ENCODE results near the gene SCN9A.

The SCN9A gene

GRCh38 chr2:166156985-166157490, 218.7 kb downstream of the SCN9A start:
- H3K27ac ChIP-seq (ENCODE audit: poor library complexity, severe bottlenecking), result no peak overlapping the region
- no peaks in the 10 kb centered on the region for H3K36me3 ChIP-seq (ENCODE audit: low read depth)
- H3K4me1 ChIP-seq (ENCODE audit: insufficient read depth, poor library complexity, severe bottlenecking), result no peaks in the 10 kb centered on the region
- H3K27me3 ChIP-seq (ENCODE audit: insufficient read depth, poor library complexity, severe bottlenecking), result no peaks in the 10 kb centered on the region
- no peaks in the 10 kb centered on the region for H3K9me3 ChIP-seq (ENCODE audit: severe bottlenecking)
- DNase-seq (ENCODE audit: low spot score) (no peak), ATAC-seq (ENCODE audit: low read depth) (no peak)
- no peak overlapping the region for H3K4me3 ChIP-seq (ENCODE audit: severe bottlenecking)
- no peak for TF ChIP-seq CTCF (IDR thresholded peaks at IDR 0.05; ENCODE audit: poor library complexity, severe bottlenecking)

- H3K27me3 ChIP-seq (ENCODE audit: insufficient read depth, poor library complexity, severe bottlenecking), result no peaks in the 10 kb centered on the region
- H3K36me3 ChIP-seq (ENCODE audit: low read depth), result no peaks in the 10 kb centered on the region
- H3K27ac ChIP-seq (ENCODE audit: poor library complexity, severe bottlenecking), result no peak overlapping the region
- no peak for TF ChIP-seq CTCF (IDR thresholded peaks at IDR 0.05; ENCODE audit: poor library complexity, severe bottlenecking)
- DNase-seq (ENCODE audit: low spot score) (no peak), ATAC-seq (ENCODE audit: low read depth) (no peak)
- H3K4me3 ChIP-seq (ENCODE audit: severe bottlenecking), result no peak overlapping the region
- H3K9me3 ChIP-seq (ENCODE audit: severe bottlenecking), result no peaks in the 10 kb centered on the region
- H3K4me1 ChIP-seq (ENCODE audit: insufficient read depth, poor library complexity, severe bottlenecking), result no peaks in the 10 kb centered on the region
These were observed 220.2 kb downstream of the SCN9A start for GRCh38 chr2:166155589-166155988.

- no peak for TF ChIP-seq CTCF (IDR thresholded peaks at IDR 0.05; ENCODE audit: poor library complexity, severe bottlenecking)
- Histone ChIP-seq H3K36me3 (ENCODE audit: low read depth) (no peaks in the 10 kb centered on the region), H3K27ac (ENCODE audit: poor library complexity, severe bottlenecking) (no peak overlapping the region), H3K27me3 (ENCODE audit: insufficient read depth, poor library complexity, severe bottlenecking) (no peaks in the 10 kb centered on the region), H3K4me1 (ENCODE audit: insufficient read depth, poor library complexity, severe bottlenecking) (no peaks in the 10 kb centered on the region), H3K9me3 (ENCODE audit: severe bottlenecking) (no peaks in the 10 kb centered on the region), H3K4me3 (ENCODE audit: severe bottlenecking) (no peak overlapping the region)
- no peak for DNase-seq (ENCODE audit: low spot score)
- ATAC-seq (ENCODE audit: low read depth), result no peak
These were observed 220.9 kb downstream of the SCN9A start for GRCh38 chr2:166154685-166155338.

- Histone ChIP-seq H3K4me1 (ENCODE audit: insufficient read depth, poor library complexity, severe bottlenecking) (no peaks in the 10 kb centered on the region), H3K36me3 (ENCODE audit: low read depth) (no peaks in the 10 kb centered on the region), H3K27me3 (ENCODE audit: insufficient read depth, poor library complexity, severe bottlenecking) (no peaks in the 10 kb centered on the region), H3K27ac (ENCODE audit: poor library complexity, severe bottlenecking) (no peak overlapping the region), H3K9me3 (ENCODE audit: severe bottlenecking) (no peaks in the 10 kb centered on the region), H3K4me3 (ENCODE audit: severe bottlenecking) (no peak overlapping the region)
- DNase-seq (ENCODE audit: low spot score) (no peak), ATAC-seq (ENCODE audit: low read depth) (no peak)
- TF ChIP-seq CTCF (IDR thresholded peaks at IDR 0.05; ENCODE audit: poor library complexity, severe bottlenecking), result no peak
These were observed 223.7 kb downstream of the SCN9A start for GRCh38 chr2:166152064-166152463.

Data from RWPE2 (cell line).